ENCODE results near the gene LUZP4.

DNA sequence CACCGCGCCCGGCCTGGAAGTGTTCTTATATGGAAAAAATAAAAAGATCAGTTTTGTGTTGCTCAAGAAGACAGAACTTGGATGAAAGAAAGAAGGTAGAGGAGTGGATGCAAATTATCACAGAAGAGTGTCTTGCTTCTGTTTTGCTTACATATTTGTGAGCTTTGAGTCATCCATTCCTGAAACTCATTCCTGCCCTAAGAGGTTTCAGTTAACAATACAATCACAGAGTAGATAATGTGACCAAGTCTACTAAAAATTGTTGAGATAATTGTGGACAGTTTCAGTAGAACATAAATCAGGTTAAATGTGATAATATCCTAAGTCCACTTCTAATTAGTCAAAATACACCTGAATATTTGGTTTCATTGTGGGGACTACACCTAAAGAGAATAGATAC, 29.2 kb upstream of the LUZP4 start:
- no peak for TF ChIP-seq RXRA (CRISPR knock-in tag; IDR thresholded peaks at IDR 0.05)
- TF ChIP-seq SKI (IDR thresholded peaks at IDR 0.05; ENCODE audit: partially characterized antibody): no peak
- TF ChIP-seq ZSCAN30 (CRISPR knock-in tag; IDR thresholded peaks at IDR 0.05): no peak
- TF ChIP-seq, protein P1, sequence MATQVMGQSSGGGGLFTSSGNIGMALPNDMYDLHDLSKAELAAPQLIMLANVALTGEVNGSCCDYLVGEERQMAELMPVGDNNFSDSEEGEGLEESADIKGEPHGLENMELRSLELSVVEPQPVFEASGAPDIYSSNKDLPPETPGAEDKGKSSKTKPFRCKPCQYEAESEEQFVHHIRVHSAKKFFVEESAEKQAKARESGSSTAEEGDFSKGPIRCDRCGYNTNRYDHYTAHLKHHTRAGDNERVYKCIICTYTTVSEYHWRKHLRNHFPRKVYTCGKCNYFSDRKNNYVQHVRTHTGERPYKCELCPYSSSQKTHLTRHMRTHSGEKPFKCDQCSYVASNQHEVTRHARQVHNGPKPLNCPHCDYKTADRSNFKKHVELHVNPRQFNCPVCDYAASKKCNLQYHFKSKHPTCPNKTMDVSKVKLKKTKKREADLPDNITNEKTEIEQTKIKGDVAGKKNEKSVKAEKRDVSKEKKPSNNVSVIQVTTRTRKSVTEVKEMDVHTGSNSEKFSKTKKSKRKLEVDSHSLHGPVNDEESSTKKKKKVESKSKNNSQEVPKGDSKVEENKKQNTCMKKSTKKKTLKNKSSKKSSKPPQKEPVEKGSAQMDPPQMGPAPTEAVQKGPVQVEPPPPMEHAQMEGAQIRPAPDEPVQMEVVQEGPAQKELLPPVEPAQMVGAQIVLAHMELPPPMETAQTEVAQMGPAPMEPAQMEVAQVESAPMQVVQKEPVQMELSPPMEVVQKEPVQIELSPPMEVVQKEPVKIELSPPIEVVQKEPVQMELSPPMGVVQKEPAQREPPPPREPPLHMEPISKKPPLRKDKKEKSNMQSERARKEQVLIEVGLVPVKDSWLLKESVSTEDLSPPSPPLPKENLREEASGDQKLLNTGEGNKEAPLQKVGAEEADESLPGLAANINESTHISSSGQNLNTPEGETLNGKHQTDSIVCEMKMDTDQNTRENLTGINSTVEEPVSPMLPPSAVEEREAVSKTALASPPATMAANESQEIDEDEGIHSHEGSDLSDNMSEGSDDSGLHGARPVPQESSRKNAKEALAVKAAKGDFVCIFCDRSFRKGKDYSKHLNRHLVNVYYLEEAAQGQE (IDR thresholded peaks at IDR 0.05; ENCODE audit: borderline replicate concordance in 1 of 2, low read depth in 1 of 2, low read length in 2 of 2): no peak
- TF ChIP-seq, protein P2, sequence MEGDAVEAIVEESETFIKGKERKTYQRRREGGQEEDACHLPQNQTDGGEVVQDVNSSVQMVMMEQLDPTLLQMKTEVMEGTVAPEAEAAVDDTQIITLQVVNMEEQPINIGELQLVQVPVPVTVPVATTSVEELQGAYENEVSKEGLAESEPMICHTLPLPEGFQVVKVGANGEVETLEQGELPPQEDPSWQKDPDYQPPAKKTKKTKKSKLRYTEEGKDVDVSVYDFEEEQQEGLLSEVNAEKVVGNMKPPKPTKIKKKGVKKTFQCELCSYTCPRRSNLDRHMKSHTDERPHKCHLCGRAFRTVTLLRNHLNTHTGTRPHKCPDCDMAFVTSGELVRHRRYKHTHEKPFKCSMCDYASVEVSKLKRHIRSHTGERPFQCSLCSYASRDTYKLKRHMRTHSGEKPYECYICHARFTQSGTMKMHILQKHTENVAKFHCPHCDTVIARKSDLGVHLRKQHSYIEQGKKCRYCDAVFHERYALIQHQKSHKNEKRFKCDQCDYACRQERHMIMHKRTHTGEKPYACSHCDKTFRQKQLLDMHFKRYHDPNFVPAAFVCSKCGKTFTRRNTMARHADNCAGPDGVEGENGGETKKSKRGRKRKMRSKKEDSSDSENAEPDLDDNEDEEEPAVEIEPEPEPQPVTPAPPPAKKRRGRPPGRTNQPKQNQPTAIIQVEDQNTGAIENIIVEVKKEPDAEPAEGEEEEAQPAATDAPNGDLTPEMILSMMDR (CRISPR knock-in tag; IDR thresholded peaks at IDR 0.05): no peak
- TF ChIP-seq, protein P3, sequence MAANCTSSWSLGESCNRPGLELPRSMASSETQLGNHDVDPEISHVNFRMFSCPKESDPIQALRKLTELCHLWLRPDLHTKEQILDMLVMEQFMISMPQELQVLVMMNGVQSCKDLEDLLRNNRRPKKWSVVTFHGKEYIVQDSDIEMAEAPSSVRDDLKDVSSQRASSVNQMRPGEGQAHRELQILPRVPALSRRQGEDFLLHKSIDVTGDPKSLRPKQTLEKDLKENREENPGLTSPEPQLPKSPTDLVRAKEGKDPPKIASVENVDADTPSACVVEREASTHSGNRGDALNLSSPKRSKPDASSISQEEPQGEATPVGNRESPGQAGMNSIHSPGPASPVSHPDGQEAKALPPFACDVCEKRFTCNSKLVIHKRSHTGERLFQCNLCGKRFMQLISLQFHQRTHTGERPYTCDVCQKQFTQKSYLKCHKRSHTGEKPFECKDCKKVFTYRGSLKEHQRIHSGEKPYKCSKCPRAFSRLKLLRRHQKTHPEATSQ (CRISPR knock-in tag; IDR thresholded peaks at IDR 0.05; ENCODE audit: borderline replicate concordance): no peak
- TF ChIP-seq, protein P4, sequence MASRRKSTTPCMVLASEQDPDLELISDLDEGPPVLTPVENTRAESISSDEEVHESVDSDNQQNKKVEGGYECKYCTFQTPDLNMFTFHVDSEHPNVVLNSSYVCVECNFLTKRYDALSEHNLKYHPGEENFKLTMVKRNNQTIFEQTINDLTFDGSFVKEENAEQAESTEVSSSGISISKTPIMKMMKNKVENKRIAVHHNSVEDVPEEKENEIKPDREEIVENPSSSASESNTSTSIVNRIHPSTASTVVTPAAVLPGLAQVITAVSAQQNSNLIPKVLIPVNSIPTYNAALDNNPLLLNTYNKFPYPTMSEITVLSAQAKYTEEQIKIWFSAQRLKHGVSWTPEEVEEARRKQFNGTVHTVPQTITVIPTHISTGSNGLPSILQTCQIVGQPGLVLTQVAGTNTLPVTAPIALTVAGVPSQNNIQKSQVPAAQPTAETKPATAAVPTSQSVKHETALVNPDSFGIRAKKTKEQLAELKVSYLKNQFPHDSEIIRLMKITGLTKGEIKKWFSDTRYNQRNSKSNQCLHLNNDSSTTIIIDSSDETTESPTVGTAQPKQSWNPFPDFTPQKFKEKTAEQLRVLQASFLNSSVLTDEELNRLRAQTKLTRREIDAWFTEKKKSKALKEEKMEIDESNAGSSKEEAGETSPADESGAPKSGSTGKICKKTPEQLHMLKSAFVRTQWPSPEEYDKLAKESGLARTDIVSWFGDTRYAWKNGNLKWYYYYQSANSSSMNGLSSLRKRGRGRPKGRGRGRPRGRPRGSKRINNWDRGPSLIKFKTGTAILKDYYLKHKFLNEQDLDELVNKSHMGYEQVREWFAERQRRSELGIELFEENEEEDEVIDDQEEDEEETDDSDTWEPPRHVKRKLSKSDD (CRISPR knock-in tag; IDR thresholded peaks at IDR 0.05; ENCODE audit: low read depth): no peak
- TF ChIP-seq ZNF782 (CRISPR knock-in tag; IDR thresholded peaks at IDR 0.05; ENCODE audit: borderline replicate concordance): no peak
- TF ChIP-seq SALL1 (CRISPR knock-in tag; IDR thresholded peaks at IDR 0.05): no peak
- TF ChIP-seq ZNF501 (CRISPR knock-in tag; IDR thresholded peaks at IDR 0.05): no peak
